ENCODE measurements around the gene DZIP1. TPM values are rescaled to one million over a fixed set of nuclear protein-coding genes. Genes with fewer than 3 reads are reported as not detected.

The DZIP1 gene
- total and polyA plus RNA-seq, 2 of the 8 experiments (the other 6 are each of a cell fraction or from before 2014, with no cell fraction given): 7.6 to 24.6 TPM

DNA sequence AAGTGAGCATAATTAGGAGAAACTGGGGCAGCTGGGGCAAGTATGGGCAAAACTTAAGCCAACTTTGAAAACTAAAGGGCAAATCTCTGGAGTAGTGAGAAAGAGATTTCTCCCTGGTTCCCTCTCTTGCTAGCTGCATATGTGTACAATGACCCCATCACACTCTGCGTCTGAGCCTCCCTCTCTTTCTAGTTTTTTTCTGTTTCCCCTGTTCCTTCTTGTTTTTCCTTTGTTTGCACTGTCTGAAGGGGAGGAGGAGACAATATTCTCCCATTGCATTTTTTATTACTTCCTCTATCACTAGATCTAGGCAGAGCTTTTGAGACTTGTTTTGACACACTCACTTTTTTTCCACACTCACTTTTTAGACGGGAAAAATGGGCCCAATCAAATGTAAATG is 103.2 kb downstream of the DZIP1 start:
- no peak overlapping the region for H3K4me3 ChIP-seq (ENCODE audit: extremely low read depth in 1 of 4, insufficient read depth in 2 of 4, low read depth in 3 of 4, low read length in 4 of 4)
- H4K91ac ChIP-seq (replicated peaks; ENCODE audit: insufficient read length, low read length): no peak overlapping the region
- H3K56ac ChIP-seq (replicated peaks; ENCODE audit: insufficient read length, low read depth, low read length): no peak overlapping the region
- H3K23me2 ChIP-seq (ENCODE audit: low read depth, low read length): no peaks in the 10 kb centered on the region
- no peak overlapping the region for H3K14ac ChIP-seq (ENCODE audit: insufficient read length)
- H2BK5ac ChIP-seq (ENCODE audit: low read depth, low read length): no peak overlapping the region
- H3K4me1 ChIP-seq (replicated peaks in 1 of 4; ENCODE audit: control insufficient read depth in 3 of 4, insufficient read depth in 4 of 4, low read length in 3 of 4): peaks cover 0 to 2% (median 0%) of the 10 kb centered on the region in 4 experiments; a peak in 3 of 7 replicates
- no peak overlapping the region for H2AK5ac ChIP-seq (ENCODE audit: low read depth, low read length)
- 74% methylated on average over 2 of the region's 2 CpGs; no CpG with 5 or more reads in 1 of the 2 experiments for WGBS, 2 experiments (ENCODE audit: extremely low coverage in 1 of 2, insufficient coverage in 1 of 2, insufficient read length in 1 of 2, insufficient replicate concordance in 2 of 2, low coverage in 1 of 2, low lambda C conversion rate in 2 of 2, missing lambda C conversion rate in 1 of 2)
- no peaks in the 10 kb centered on the region for H3K79me2 ChIP-seq (ENCODE audit: control insufficient read depth in 1 of 2, insufficient read depth in 2 of 2, low read length in 2 of 2)
- no peaks in the 10 kb centered on the region for H4K20me1 ChIP-seq (replicated peaks in 1 of 2; ENCODE audit: control insufficient read depth in 1 of 2, insufficient read depth in 2 of 2, low read length in 2 of 2)
- CTCF ChIA-PET (ENCODE audit: partially characterized antibody): interaction anchor here (1.3 to 2.2 kb wide), 5 partner anchors 11 to 49 kb away, joined by 3 to 11 read pairs (median 4); partner anchors contain the start of gene CLDN10
- DNase-seq (ENCODE audit: low read depth in 1 of 2, low spot score in 2 of 2) (no peak), FAIRE-seq (no peak)
- H2BK20ac ChIP-seq (ENCODE audit: low read length): no peak overlapping the region
- H3K79me1 ChIP-seq (ENCODE audit: low read depth, low read length): no peaks in the 10 kb centered on the region
- no peak overlapping the region for H3K4ac ChIP-seq (replicated peaks; ENCODE audit: insufficient read length, low read depth, low read length)
- H3K9me3 ChIP-seq (ENCODE audit: insufficient read depth in 2 of 2, low read depth in 1 of 2, low read length in 1 of 2): no peaks in the 10 kb centered on the region
- H3K27ac ChIP-seq (ENCODE audit: low read depth, low read length): no peak overlapping the region
- TF ChIP-seq TCF12 (IDR thresholded peaks at IDR 0.05; ENCODE audit: low read depth, low read length) (no peak), SP2 (IDR thresholded peaks at IDR 0.05; ENCODE audit: low read length) (no peak)
- no peak overlapping the region for H2BK15ac ChIP-seq (ENCODE audit: low read length)
- H4K8ac ChIP-seq (ENCODE audit: extremely low read depth, insufficient read depth, low read length): no peak overlapping the region
- no peak overlapping the region for H3K23ac ChIP-seq (ENCODE audit: insufficient read length)
- H2BK120ac ChIP-seq (replicated peaks; ENCODE audit: low read depth, low read length): no peak overlapping the region
- H3K18ac ChIP-seq (ENCODE audit: extremely low read depth, low read length): no peak overlapping the region
- no peaks in the 10 kb centered on the region for H3K27me3 ChIP-seq (replicated peaks in 1 of 4; ENCODE audit: control insufficient read depth in 3 of 4, extremely low read depth in 1 of 4, insufficient read depth in 3 of 4, low read length in 3 of 4)
- no peak overlapping the region for H3K4me2 ChIP-seq (ENCODE audit: insufficient read depth in 1 of 2, low read depth in 2 of 2, low read length in 2 of 2)
- no peak overlapping the region for H3K9ac ChIP-seq (replicated peaks in 1 of 4; ENCODE audit: extremely low read depth in 1 of 4, low read depth in 3 of 4, low read length in 3 of 4)
- no peak overlapping the region for H4K5ac ChIP-seq (ENCODE audit: insufficient read length, low read depth, low read length)
- POLR2A ChIA-PET (ENCODE audit: partially characterized antibody): interaction anchor here (1.1 kb wide), 1 partner anchor 24 kb away, joined by 4 read pairs; no protein-coding TSS in a partner anchor
- H3K36me3 ChIP-seq (ENCODE audit: control insufficient read depth in 2 of 4, insufficient read depth in 4 of 4, low read length in 3 of 4): no peaks in the 10 kb centered on the region
- peak overlapping the region; percentile 86; the same call in 1 of the 2 replicates for H2AFZ ChIP-seq (ENCODE audit: low read length)
- no peak overlapping the region for H2BK12ac ChIP-seq (ENCODE audit: low read depth, low read length)

Measured in H1 (cell line).